ENCODE results near the gene TNP2. TPM values are rescaled to one million over a fixed set of nuclear protein-coding genes. Genes with fewer than 3 reads are reported as not detected.

Gene TNP2
- total and polyA plus RNA-seq, 9 of the 15 experiments (the other 6 are each of a cell fraction or from before 2014, with no cell fraction given), result not detected

DNA sequence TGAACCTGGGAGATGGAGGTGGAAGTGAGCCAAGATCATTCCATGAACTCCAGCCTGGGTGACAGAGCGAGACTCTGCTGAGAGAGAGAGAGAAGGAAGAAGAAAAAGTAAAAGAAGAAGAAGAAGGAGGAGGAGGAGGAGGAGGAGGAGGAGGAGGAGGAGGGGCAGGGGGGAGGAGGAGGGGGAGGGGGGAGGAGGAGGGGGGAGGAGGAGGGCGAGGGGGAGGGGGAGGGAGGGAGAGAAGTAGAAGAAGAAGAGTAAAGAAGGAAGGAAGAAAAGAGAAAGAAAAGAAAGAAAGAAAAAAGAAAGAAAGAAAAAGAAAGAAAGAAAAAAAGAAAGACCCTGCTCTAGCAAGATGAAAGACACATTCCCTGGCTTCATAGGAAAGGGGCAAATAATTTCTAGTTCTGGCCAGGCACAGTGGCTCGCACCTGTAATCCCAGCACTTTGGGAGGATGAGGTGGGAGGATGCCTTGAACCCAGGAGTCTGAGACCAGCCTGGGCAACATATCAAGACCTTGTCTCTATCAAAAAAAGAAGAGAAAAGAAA, 36.7 kb downstream of the TNP2 start (continued):
- TF ChIP-seq AFF1 (IDR thresholded peaks at IDR 0.05; ENCODE audit: low read depth in 1 of 2, partially characterized antibody in 2 of 2), result peak in 1 of 2 experiments; percentile 86
- TF ChIP-seq ZC3H4 (CRISPR knock-in tag; IDR thresholded peaks at IDR 0.05; ENCODE audit: borderline replicate concordance), result no peak
- TF ChIP-seq ZZZ3 (IDR thresholded peaks at IDR 0.05), result 0 out of 2 replicates have a peak, but pooled peaks have one; percentile 39
- no peak for TF ChIP-seq ASH1L (IDR thresholded peaks at IDR 0.05; ENCODE audit: borderline replicate concordance, low read depth, partially characterized antibody)

DNA sequence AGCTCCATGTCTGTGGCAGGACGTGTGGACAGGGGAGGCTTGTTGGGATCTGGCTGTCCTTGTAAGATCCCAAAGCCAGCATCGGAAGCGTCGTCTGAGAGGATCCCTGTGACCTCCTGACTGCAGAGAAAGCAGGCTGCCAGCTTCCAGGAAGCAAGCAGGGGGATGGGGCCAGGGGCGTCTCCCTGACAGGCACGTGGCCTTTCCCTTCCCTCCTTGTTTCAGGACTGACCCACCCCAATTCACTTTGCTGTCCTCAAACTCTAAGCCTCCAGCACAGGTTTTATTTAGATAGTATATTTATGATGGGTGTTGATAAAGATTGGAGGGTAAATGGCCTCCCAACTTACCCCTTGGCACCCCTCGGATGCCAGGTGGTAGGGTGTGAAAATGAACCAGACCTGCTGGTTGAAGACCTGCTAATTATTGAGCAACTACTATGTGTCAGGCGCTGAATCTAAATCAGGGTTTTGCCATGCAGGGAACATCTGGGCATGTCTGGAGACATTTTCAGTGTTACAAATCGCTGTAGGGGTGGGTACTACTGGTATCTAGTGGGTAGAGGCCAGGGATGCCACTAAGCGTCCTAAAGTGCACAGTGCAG, 37.7 kb downstream of the TNP2 start:
- Histone ChIP-seq H3K9me3 (replicated peaks; ENCODE audit: control insufficient read depth, insufficient read depth, low read depth, low read length) (no peaks in the 10 kb centered on the region), H3K4me1 (replicated peaks in 1 of 2; ENCODE audit: control insufficient read depth in 2 of 2, insufficient read depth in 2 of 2, low read length in 2 of 2) (peaks cover 37 to 46% of the 10 kb centered on the region in 2 experiments), H3K4me2 (ENCODE audit: insufficient read depth, low read length) (peak overlapping the region; percentile 19), H3K36me3 (ENCODE audit: control insufficient read depth, insufficient read depth, low read length) (no peaks in the 10 kb centered on the region), H2AFZ (ENCODE audit: low read depth, low read length) (peak overlapping the region; percentile 98), H4K20me1 (replicated peaks; ENCODE audit: control insufficient read depth, insufficient read depth, low read length) (no peaks in the 10 kb centered on the region), H3K4me3 (no peak overlapping the region), H3K9ac (ENCODE audit: insufficient read depth in 1 of 2, low read depth in 2 of 2, low read length in 2 of 2) (peak overlapping the region; percentile 44 to 90; a peak in 3 of 4 replicates), H3K27ac (ENCODE audit: extremely low read depth, low read depth, low read length) (peak overlapping the region; percentile 68), H3K27me3 (ENCODE audit: control insufficient read depth in 2 of 2, insufficient read depth in 2 of 2, low read length in 2 of 2) (no peaks in the 10 kb centered on the region), H3K79me2 (ENCODE audit: control insufficient read depth, insufficient read depth, low read length) (no peaks in the 10 kb centered on the region), H3K9me1 (ENCODE audit: control insufficient read depth, insufficient read depth, low read length) (no peaks in the 10 kb centered on the region)
- in situ Hi-C loops (cut with MboI) (no loop called here), intact Hi-C loops (cut with micrococcal nuclease) (no loop called here)
- CTCF ChIA-PET (ENCODE audit: low intra/inter-chr PET ratio), result interaction anchor here (0.6 kb wide), 1 partner anchor 39 kb away, joined by 3 read pairs; no protein-coding TSS in a partner anchor
- no TSS peak for BruUV-seq (replicated peaks)
- WGBS (ENCODE audit: insufficient coverage, low coverage, missing lambda C conversion rate), result 54% methylated on average over 8 of the region's 10 CpGs
- ATAC-seq (no peak), DNase-seq (ENCODE audit: extremely low read depth in 1 of 4, low spot score in 3 of 4) (peak; percentile 52 to 67 (median 64)), FAIRE-seq (no peak)
- POLR2A ChIA-PET, result interaction anchor here (0.6 kb wide), 1 partner anchor 13 kb away, joined by 3 read pairs; no protein-coding TSS in a partner anchor
- TF ChIP-seq ZNF507 (tag; conservative IDR thresholded peaks at IDR 0.05) (no peak), ZNF584 (CRISPR knock-in tag; IDR thresholded peaks at IDR 0.05; ENCODE audit: low read depth) (0 out of 2 replicates have a peak, but pooled peaks have one; percentile 47), ZBTB8A (IDR thresholded peaks at IDR 0.05; ENCODE audit: partially characterized antibody) (no peak), TAF1 (IDR thresholded peaks at IDR 0.05; ENCODE audit: control insufficient read depth, extremely low read depth, insufficient read depth, low read length, severe bottlenecking) (no peak), ELF2 (CRISPR knock-in tag; IDR thresholded peaks at IDR 0.05) (0 out of 2 replicates have a peak, but pooled peaks have one; percentile 25), ZNF699 (CRISPR knock-in tag; IDR thresholded peaks at IDR 0.05; ENCODE audit: insufficient replicate concordance) (no peak), FOXM1 (IDR thresholded peaks at IDR 0.05; ENCODE audit: low read depth) (no peak), FOXM1 (CRISPR knock-in tag; IDR thresholded peaks at IDR 0.05; ENCODE audit: low read depth) (no peak), THRAP3 (IDR thresholded peaks at IDR 0.05; ENCODE audit: borderline replicate concordance) (no peak)
- TF ChIP-seq, protein P1, sequence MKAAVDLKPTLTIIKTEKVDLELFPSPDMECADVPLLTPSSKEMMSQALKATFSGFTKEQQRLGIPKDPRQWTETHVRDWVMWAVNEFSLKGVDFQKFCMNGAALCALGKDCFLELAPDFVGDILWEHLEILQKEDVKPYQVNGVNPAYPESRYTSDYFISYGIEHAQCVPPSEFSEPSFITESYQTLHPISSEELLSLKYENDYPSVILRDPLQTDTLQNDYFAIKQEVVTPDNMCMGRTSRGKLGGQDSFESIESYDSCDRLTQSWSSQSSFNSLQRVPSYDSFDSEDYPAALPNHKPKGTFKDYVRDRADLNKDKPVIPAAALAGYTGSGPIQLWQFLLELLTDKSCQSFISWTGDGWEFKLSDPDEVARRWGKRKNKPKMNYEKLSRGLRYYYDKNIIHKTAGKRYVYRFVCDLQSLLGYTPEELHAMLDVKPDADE (conservative IDR thresholded peaks at IDR 0.05; ENCODE audit: control insufficient read depth, low read depth, low read length), result no peak

All from K562 (cell line).